Measurements from ENCODE around the gene SYTL3. TPM values are rescaled to one million over a fixed set of nuclear protein-coding genes. Genes with fewer than 3 reads are reported as not detected.

Gene SYTL3
- total RNA-seq, 1 experiment from 2014 or later = 0.09 TPM

GRCh38 chr6:158653577-158654354 lies 3.9 kb downstream of the SYTL3 start:
- no peak overlapping the region for H3K9ac ChIP-seq (ENCODE audit: extremely low read depth, insufficient read length, low read length)
- no peak overlapping the region for H3K27ac Mint-ChIP-seq
- no peak overlapping the region for H2AK5ac ChIP-seq (ENCODE audit: insufficient read length, low read length)
- no peaks in the 10 kb centered on the region for H3K4me1 ChIP-seq (ENCODE audit: insufficient read depth, low read length)
- H3T11ph ChIP-seq (ENCODE audit: low read length) = no peak overlapping the region
- H2BK12ac ChIP-seq (ENCODE audit: insufficient read length, low read depth, low read length) = no peak overlapping the region
- H3K79me1 ChIP-seq (ENCODE audit: insufficient read depth, low read depth, low read length, poor library complexity, severe bottlenecking) = no peaks in the 10 kb centered on the region
- no peaks in the 10 kb centered on the region for H3K79me2 ChIP-seq (ENCODE audit: insufficient read depth, low read length)
- WGBS (ENCODE audit: extremely low coverage, insufficient read length, low lambda C conversion rate) = no CpG with 5 or more reads among the region's 15 CpGs
- H3K4ac ChIP-seq (ENCODE audit: low read depth, low read length) = no peak overlapping the region
- H4K5ac ChIP-seq (ENCODE audit: insufficient read length, low read depth, low read length) = no peak overlapping the region
- no peak overlapping the region for H2BK15ac ChIP-seq (ENCODE audit: low read depth, low read length)
- H4K20me1 ChIP-seq (ENCODE audit: control insufficient read depth, insufficient read depth, insufficient read length) = peaks cover 2% of the 10 kb centered on the region
- H3K9me3 ChIP-seq (ENCODE audit: control insufficient read depth, low read depth, low read length) = no peaks in the 10 kb centered on the region
- no peak overlapping the region for H3K14ac ChIP-seq (ENCODE audit: insufficient read depth, low read length)
- H3K4me3 Mint-ChIP-seq = no peak overlapping the region
- H3K4me2 ChIP-seq (ENCODE audit: insufficient read depth, insufficient read length, low read length) = no peak overlapping the region
- no peak for DNase-seq
- H3K36me3 Mint-ChIP-seq (ENCODE audit: insufficient read depth in 1 of 3, low read depth in 3 of 3) = no peaks in the 10 kb centered on the region
- no peak overlapping the region for H2BK120ac ChIP-seq (ENCODE audit: low read depth, low read length, poor library complexity, severe bottlenecking)
- peaks cover 5% of the 10 kb centered on the region for H3K27me3 Mint-ChIP-seq (ENCODE audit: low read depth)
- no peak overlapping the region for H2AFZ ChIP-seq (ENCODE audit: low read length)
- H3K4me1 Mint-ChIP-seq = peaks cover 18 to 28% of the 10 kb centered on the region in 2 experiments
- no peak overlapping the region for H3K18ac ChIP-seq (ENCODE audit: insufficient read length, low read depth, low read length)
- no peak for TF ChIP-seq CTCF (conservative IDR thresholded peaks at IDR 0.05)
- no peak overlapping the region for H3K27ac ChIP-seq (ENCODE audit: insufficient read length, low read depth, low read length)
- no peak overlapping the region for H2BK20ac ChIP-seq (ENCODE audit: low read depth, low read length, poor library complexity, severe bottlenecking)
- H3K56ac ChIP-seq (ENCODE audit: insufficient read length, low read depth, low read length) = no peak overlapping the region
- no peak overlapping the region for H3K23ac ChIP-seq (ENCODE audit: insufficient read length, low read depth, low read length)
- no peak overlapping the region for H4K91ac ChIP-seq (ENCODE audit: insufficient read length, low read depth, low read length)
- H3K23me2 ChIP-seq (ENCODE audit: insufficient read length, low read depth, low read length, poor library complexity, severe bottlenecking) = no peaks in the 10 kb centered on the region
- H2BK5ac ChIP-seq (ENCODE audit: insufficient read length, low read length) = no peak overlapping the region
- no peaks in the 10 kb centered on the region for H3K9me3 Mint-ChIP-seq
- no peak overlapping the region for H4K8ac ChIP-seq (replicated peaks; ENCODE audit: insufficient read length, low read depth, low read length)
- no peaks in the 10 kb centered on the region for H3K27me3 ChIP-seq (ENCODE audit: insufficient read depth, low read length)

All from H9 (cell line).